Occipital lobe (tissue), 2 donors: ENCODE results near the gene SLC34A1. TPM values are rescaled to one million over a fixed set of nuclear protein-coding genes. Genes with fewer than 3 reads are reported as not detected.

Experiments used
- DNase-seq: peaks from one replicate; lab custom pipeline; 2025; lab: John Stamatoyannopoulos, UW
- total RNA-seq: library from RNA; depleted of rRNA; stranded (reverse); fragments of >200 nt; gene quantifications from one replicate; pipeline ENCODE4 v1.2.3, GENCODE V29; 2014

Gene SLC34A1
- total RNA-seq, 1 donor from 2014 or later: not detected

GRCh38 chr5:177430972-177431316 is 46.7 kb downstream of the SLC34A1 start:
- DNase-seq: no peak

DNA sequence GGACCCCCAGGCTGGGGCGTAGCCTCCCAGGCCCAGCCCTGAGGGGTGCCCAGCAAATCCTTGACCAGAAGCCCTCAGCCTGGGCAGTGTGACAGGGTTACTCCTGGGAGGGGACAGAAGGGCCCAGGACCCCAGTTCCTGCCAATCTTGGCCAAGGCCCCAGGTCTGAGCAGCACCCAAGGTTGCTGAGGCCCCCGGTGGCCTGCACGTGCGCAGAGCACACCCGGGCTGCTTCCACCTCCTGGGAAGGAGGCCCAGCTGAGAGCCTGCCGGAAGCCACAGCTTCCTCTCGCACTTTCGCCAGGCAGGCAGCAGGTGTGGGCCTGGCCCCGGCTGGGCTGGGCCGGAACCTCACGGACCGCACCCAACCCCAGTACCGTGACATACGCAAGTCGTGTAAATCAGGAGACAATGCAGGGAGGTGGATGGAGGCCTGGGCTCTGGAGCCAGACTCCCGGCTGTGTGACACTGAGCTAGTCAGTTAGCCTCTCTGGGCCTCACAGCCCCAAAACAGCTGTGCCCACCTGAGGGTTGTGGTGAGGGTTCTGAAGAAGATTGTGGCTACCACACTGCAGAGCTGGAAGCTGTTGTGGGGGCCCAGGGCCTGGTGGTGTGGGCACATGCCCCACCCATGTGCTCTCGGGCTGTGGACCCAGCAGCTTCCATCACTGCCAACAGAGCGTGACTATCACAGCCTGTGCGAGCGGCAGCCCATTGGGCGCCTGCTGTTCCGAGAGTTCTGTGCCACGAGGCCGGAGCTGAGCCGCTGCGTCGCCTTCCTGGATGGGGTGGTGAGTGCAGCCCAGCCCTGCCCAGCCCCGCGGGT is 47.3 kb downstream of the SLC34A1 start:
- DNase-seq: no peak

DNA sequence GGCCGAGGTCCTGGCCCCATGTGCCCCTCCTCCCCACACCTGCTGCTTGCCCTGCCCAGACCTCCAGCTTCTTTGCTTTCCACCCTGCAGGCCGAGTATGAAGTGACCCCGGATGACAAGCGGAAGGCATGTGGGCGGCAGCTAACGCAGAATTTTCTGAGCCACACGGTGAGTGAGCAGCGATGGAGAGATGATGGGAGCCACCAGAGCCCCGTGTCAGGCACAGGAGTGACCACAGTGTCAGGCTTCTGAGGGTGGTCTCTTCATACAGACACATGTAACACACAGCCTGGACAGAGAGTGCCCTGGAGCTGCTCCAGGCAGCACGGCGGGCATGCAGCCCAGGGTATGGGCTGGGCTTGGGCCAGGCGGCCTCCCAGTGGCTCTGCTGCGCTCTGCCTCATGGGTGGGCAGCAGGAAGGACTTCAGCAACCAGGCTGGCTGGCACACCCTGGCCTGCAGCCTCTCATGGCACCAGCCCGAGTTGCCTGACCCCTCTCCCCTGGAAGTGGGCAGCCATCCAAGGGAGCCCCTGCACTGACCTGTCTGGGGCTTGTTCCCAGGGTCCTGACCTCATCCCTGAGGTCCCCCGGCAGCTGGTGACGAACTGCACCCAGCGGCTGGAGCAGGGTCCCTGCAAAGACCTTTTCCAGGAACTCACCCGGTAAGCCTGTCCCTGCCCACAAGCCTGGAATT is 48.1 kb downstream of the SLC34A1 start:
- no peak for DNase-seq

DNA sequence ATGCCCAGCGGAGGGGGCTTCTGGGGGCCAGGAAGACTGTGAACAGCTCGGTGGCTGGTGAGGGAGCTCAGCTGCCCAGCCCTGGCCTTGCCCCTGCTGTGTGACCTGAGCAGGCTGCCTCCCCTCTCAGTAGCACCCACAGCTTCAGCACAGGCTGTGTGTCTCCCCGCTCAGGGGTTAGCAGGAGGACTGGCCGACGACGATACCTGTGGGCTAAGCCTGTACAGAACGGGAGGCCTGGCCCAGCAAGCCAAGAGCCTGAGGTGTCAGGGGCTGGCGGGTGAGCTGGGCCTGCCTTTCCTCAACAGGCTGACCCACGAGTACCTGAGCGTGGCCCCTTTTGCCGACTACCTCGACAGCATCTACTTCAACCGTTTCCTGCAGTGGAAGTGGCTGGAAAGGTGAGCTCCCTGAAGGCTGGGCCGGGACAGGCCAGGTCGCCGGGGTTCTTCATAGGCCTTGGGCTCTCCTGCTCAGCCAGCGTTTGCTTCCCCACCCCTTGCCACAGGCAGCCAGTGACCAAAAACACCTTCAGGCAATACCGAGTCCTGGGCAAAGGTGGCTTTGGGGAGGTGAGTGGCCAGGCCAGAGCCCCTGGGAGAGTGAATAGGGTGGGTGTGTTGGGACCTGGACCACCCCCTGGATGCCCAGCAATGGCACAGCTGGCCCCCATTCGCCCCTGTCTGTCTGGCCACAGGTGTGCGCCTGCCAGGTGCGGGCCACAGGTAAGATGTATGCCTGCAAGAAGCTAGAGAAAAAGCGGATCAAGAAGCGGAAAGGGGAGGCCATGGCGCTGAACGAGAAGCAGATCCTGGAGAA is 48.8 kb downstream of the SLC34A1 start:
- DNase-seq: no peak

GRCh38 chr5:177433658-177434217 is 49.5 kb downstream of the SLC34A1 start:
- DNase-seq: no peak

GRCh38 chr5:177434437-177434836 is 50.2 kb downstream of the SLC34A1 start:
- no peak for DNase-seq

GRCh38 chr5:177434942-177435738 is 50.9 kb downstream of the SLC34A1 start:
- no peak for DNase-seq

GRCh38 chr5:177435847-177436536 is 51.8 kb downstream of the SLC34A1 start:
- no peak for DNase-seq

DNA sequence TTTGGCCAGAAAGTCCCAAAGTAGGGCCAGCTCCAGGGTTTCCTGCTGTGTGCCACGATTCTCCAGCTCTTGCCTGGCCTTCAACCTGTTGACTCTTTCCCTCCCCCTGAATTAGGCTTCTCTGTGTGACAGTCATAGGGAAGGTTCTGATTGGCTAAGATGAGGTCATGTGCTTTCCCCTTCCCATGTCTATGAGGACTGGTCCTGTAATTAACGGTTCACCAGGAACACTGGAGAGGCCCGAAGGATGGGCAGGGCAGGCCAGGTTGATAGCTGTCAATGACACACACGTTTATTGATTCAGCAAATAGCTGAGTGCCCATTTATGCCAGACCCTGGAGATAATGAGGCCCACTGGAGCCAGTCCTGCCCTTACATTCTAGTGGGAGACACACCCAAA is 53.4 kb downstream of the SLC34A1 start:
- no peak for DNase-seq

GRCh38 chr5:177438468-177438867 is 54.2 kb downstream of the SLC34A1 start:
- DNase-seq: no peak

DNA sequence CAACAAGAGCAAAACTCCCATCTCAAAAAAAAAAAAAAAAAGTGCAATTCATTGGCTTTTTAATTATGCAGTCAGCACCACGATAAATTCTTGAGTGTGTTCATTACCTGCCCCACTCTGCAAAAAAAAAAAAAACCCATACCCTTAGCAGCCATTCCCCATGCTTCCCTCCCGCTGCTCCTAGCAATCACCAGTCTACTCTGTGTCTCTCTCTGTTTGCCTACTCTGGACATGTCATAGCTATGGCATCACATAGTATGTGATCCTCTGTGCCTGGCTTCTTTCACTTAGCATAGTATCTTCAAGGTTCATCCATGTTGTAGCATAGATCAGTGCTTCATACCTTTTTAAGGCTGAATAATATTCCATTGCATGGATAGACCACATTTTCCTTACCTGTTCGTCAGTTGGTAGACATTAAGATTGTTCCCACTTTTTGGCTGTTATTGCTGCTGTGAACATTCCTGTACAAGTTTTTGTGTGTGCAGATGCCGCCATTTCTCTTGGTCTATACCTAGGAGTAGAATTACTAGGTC is 55.4 kb downstream of the SLC34A1 start:
- DNase-seq: no peak

DNA sequence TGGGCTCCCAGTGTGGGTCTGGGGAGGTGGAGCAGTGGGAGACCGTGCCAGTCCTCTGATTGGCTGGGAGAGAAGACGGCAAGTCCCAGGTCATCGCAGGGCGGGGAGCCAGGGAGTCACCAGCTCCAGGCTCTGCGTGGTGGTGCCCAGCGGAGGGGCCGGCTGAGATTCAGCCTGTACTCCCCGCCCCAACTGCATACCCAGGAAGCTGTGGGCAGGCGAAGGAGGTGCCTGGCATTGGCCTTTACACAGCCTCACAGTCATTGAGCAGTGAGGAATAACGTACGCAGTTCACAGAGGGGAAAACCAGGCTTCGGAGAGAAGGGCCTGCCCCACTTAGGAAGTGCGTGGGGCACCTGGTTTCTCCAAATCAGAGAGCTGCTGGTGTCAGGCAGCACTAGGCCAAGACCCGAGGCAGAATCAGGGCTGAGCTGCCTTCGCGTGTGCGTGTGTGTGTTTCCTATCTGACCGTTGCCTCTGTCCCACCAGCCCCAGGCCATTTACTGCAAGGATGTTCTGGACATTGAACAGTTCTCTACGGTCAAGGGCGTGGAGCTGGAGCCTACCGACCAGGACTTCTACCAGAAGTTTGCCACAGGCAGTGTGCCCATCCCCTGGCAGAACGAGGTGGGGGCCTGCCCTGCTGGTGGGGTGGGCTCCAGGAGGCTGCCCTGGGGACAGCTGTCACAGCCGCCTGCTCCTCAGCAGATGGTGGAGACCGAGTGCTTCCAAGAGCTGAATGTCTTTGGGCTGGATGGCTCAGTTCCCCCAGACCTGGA is 56.2 kb downstream of the SLC34A1 start:
- DNase-seq: no peak

DNA sequence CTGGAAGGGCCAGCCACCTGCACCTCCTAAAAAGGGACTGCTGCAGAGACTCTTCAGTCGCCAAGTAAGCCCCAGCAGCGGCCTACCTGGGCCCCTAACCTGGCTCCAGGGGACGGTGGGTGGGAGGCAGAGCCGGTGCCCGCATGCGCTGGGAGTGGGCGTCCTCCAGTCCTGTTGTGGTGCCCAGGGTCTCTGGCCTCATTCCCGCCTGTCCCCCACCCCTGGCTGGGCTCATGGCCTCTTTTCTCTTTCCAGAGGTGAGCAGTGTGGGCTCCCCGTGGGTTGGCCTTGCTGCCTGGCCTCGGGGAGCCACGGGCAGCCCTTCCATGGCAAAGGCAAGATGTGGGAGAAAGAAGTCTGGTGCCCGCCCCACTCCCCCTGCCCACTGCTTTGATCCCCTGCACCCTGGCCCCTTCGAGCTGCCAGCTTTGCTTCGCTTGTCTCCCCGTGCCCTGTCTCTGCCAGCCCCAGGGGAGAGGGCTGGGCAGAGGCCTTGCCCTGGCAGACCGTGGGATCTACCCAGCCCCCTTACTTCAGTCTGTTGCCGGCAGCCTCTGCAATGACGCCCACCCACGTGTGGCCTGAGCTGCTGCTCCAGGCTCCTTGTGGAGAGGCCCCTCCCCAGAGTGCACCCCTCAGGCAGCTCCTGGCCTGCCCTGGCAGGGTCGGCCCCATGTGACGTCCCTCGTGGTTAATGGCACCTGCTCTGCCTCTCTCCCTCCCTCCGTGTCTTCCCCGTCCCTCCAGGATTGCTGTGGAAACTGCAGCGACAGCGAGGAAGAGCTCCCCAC is 57.0 kb downstream of the SLC34A1 start:
- no peak for DNase-seq

- DNase-seq: no peak
Measured at GRCh38 chr5:177442066-177442826, 58.0 kb downstream of the SLC34A1 start.

DNA sequence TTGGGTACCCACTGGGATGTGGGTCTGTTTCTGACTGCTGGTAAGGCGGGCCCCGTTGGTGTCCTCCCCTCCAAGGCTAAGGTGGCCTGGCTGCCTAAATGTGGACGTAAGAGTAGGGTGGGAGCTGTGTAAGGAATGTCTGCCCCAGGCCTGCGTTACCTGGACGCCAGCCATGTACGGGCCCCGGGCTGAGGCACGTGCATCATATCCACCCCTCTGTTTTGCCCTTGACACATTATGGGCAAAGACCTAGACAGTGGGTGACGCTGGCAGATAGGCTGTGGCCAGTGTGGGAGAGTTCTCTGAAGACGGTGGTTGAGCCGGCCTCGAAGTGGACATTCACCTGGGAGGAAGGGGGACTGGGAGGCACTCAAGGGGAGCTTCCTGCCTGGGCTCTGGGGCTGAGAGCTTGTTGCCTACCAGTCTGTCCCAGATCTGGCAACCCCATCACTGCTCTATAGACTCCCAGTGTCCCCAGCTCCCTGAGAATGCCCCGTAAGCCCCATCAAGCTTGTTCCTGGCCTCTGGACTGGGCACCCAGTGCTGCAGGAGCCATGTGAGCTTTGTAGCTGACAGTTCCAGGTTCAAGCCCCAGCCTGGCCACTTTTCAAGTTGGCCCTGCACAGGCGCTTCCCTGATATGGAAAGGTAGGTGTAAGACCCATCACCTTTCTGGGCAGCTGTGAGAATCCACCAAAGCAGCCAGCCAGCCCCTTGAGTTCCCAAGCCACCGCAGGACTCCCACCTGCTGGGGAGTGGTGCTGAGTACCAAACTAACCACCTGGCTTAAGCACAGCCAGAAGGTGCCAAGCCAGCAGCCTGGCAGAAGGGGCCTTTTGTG is 59.1 kb downstream of the SLC34A1 start:
- DNase-seq: no peak

DNA sequence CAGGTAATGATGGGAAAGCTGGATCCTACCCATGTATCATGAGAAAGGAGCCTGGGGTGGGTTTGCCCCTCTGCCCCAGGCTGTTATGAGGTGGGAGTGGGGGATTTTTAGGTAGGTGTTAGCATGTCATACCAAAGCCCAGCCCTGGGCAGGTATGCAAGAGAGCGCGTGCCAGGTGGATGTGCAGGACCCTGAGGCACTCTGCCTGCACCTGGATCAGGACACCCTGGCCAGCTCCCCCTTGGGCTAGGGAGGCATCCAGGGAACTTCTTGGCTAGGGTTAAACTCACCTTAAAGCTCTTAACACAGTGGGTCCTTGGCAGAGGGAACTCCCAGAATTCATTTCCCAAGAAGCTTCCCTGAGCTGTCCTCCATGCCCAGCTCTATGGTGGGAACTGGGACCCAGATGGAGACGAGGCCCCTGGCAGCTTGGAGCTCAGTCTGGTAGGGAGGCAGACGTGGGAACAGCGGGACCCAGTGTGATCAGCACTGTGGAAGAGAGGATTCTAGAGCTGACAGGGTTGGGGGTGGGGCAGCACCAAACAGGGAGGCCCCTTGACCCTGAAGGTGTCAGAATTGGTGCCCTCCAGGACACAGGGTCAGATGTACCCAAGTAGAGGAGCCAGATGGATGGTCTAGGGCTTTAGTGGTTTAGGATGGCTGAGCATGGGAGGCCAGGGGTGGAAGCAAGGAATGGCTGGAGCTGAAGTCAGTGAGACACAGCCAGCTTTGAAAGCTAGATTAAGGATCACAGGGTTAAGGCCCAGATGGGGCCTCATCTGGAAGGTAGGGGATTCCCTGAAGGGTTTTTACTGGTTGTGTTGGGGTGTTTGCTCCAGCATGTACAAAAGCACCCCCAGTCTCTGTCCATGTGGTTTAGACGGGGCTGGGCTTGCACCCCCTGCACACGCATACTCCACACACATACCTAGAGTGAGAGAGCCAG is 60.1 kb downstream of the SLC34A1 start:
- no peak for DNase-seq
